ENCODE data around the gene INTS1. TPM values are rescaled to one million over a fixed set of nuclear protein-coding genes. Genes with fewer than 3 reads are reported as not detected.

The INTS1 gene
- total RNA-seq, 4 donors from 2014 or later: 29.8 to 65.5 (median 41.4) TPM

- Histone ChIP-seq H3K27me3 (peaks cover 92% of the 10 kb centered on the region), H3K4me3 (no peak overlapping the region), H3K9me3 (no peaks in the 10 kb centered on the region), H3K36me3 (no peaks in the 10 kb centered on the region), H3K27ac (no peak overlapping the region), H3K4me1 (no peaks in the 10 kb centered on the region)
- TF ChIP-seq POLR2A (IDR thresholded peaks at IDR 0.05): no peak
- 12 to 23% methylated on average over 5 to 13 of the region's 24 CpGs for WGBS, 2 donors (ENCODE audit: low coverage in 1 of 2)
- ATAC-seq: no peak
Observed at GRCh38 chr7:1422512-1423263, 81.5 kb downstream of the INTS1 start.

- Histone ChIP-seq H3K27ac (no peak overlapping the region), H3K4me1 (no peaks in the 10 kb centered on the region), H3K4me3 (no peak overlapping the region), H3K9me3 (no peaks in the 10 kb centered on the region), H3K36me3 (no peaks in the 10 kb centered on the region), H3K27me3 (peaks cover 87% of the 10 kb centered on the region)
- TF ChIP-seq POLR2A (IDR thresholded peaks at IDR 0.05) (no peak), CTCF (IDR thresholded peaks at IDR 0.05) (no peak), EP300 (IDR thresholded peaks at IDR 0.05) (no peak), POLR2AphosphoS5 (IDR thresholded peaks at IDR 0.05) (no peak)
- no CpG with 5 or more reads among the region's 8 CpGs for WGBS, 2 donors (ENCODE audit: low coverage in 1 of 2)
- no peak for ATAC-seq
Observed at GRCh38 chr7:1421946-1422345, 82.2 kb downstream of the INTS1 start.

DNA sequence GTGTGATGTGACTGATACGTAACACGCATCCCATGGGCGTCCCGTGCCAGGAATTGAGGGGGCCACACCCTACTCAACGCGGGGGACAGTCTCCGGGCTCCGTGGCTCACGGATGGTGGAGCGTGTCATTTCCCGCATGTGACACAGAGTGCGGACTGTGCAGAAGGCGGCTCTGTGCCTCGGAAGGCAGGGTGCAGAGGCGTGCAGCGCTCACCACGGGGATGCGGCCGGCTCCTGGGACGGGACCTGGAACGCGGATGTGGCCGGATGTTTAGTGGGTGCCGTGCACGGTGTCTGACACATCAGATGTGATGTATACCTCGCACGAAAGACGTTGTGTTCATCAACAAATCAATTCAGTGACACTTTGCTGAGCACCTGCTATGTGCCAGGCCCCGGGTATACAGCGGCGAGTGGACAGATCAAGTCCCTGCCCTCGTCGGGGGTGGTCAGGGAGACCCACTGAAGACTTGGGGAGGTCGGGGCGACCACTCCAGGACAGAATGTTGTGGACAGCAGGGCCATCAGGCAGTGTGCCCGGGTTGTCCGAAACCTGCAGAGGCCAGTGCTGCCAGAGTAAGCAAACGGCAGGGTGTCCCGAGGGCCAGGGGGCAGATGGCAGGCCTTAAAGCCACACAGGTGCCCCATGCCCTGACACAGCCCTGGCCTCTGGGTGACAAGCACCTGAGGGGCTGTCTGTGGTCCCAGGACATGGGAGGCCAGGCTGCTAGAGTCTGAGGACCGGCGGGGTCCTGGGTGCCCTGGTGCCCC is 83.0 kb downstream of the INTS1 start:
- Histone ChIP-seq H3K27me3 (peaks cover 80% of the 10 kb centered on the region), H3K4me3 (no peak overlapping the region), H3K36me3 (no peaks in the 10 kb centered on the region), H3K4me1 (no peaks in the 10 kb centered on the region), H3K27ac (no peak overlapping the region), H3K9me3 (no peaks in the 10 kb centered on the region)
- ATAC-seq: no peak
- no peak for TF ChIP-seq EP300 (IDR thresholded peaks at IDR 0.05)
- no peak for TF ChIP-seq CTCF (IDR thresholded peaks at IDR 0.05)
- no peak for TF ChIP-seq POLR2AphosphoS5 (IDR thresholded peaks at IDR 0.05)
- no peak for TF ChIP-seq POLR2A (IDR thresholded peaks at IDR 0.05)
- 85 to 91% methylated on average over 6 to 24 of the region's 41 CpGs for WGBS, 2 donors (ENCODE audit: low coverage in 1 of 2)

Other genes with a start within 250 kb of the INTS1 start
- gene MICALL2, start 44.9 kb downstream of the INTS1 start, total RNA-seq: 10 to 100 TPM in 3 of 4 donors, 1 to 10 TPM in 1; 6.6 to 19.5 (median 15.0) TPM
- 100 to 1,000 TPM in 1 of 4 donors, 10 to 100 TPM in 3; 64.6 to 104 (median 77.0) TPM for gene MAFK, start 26.3 kb upstream of the INTS1 start, total RNA-seq
- gene TMEM184A, start 51.8 kb upstream of the INTS1 start, total RNA-seq: 1 to 10 TPM in 1 of 4 donors, under 1 TPM in 2, not detected in 1; 0.15 to 1.5 (median 0.31) TPM
- 10 to 100 TPM; 27.7 to 36.6 (median 35.7) TPM for gene PSMG3, start 65.6 kb upstream of the INTS1 start, total RNA-seq
- 1 to 10 TPM in 2 of 4 donors, under 1 TPM in 2; 0.42 to 3.7 (median 1.3) TPM for gene ELFN1, start 165.9 kb upstream of the INTS1 start, total RNA-seq